HUES6 (cell line): Measurements from ENCODE around the gene LPAR1.

ENCODE experiments used
- H3K27ac ChIP-seq: 2 replicates; pipeline ENCODE4 v1.7.0; 2013; ENCODE audit warnings: low read depth, mild to moderate bottlenecking, low read length, inconsistent platforms
- H3K27me3 ChIP-seq: 2 replicates; pipeline ENCODE4 v1.6.1; 2013; ENCODE audit warnings: low read length; ENCODE audit not compliant: control insufficient read depth, insufficient read depth
- H3K36me3 ChIP-seq: 2 replicates; pipeline ENCODE4 v1.6.1; 2013; ENCODE audit warnings: low read length; ENCODE audit not compliant: control insufficient read depth, insufficient read depth
- H3K4me1 ChIP-seq: 2 replicates; pipeline ENCODE4 v1.6.1; 2013; ENCODE audit warnings: low read length; ENCODE audit not compliant: control insufficient read depth, insufficient read depth
- H3K4me3 ChIP-seq: 2 replicates; pipeline ENCODE4 v1.5.1; 2013; ENCODE audit warnings: low read depth, low read length
- H3K9ac ChIP-seq: one replicate; pipeline ENCODE4 v1.6.1; 2013; ENCODE audit warnings: mild to moderate bottlenecking, low read length
- H3K9me3 ChIP-seq: 2 replicates; pipeline ENCODE4 v1.6.1; 2013; ENCODE audit warnings: low read depth, low read length; ENCODE audit not compliant: control insufficient read depth, insufficient read depth

Gene LPAR1

DNA sequence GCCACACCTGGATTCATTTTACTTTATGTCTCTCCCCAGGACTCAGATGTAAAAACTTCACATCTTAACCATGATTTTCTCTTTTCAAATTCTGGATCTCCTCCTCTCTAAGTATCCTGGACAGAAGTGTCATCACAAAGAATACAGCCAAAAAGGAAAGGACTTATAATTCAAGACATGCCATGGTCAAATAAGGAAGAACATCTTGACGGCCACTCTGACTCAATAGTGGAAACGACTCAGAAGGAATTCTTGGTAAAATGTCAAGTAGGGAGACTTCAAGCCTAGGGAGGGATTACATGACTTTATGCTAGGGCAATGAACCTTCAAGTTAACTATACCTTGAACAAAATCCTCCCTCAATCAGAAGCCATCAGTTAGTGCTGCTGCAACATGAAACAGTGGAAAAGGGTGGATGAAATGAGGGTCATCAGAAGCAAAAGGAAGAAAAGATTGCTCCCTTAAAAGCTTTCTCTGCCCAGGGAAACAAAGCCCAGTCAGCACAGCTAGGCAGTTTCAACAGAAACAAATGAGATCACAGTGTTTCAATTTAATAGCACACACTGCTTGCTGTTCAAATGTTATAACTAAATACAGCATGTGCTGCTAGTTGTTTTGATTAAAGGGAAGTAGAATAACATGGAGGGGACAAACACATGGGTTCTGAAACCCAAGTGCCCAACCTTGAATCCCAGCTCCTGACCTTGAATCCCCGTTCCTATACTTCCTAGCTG, 101.4 kb downstream of the LPAR1 start:
- Histone ChIP-seq H3K27ac (no peak overlapping the region), H3K4me1 (peaks cover 3% of the 10 kb centered on the region; the same call in 1 of the 2 replicates), H3K36me3 (peaks cover 9% of the 10 kb centered on the region), H3K9me3 (no peaks in the 10 kb centered on the region), H3K27me3 (no peaks in the 10 kb centered on the region), H3K4me3 (no peak overlapping the region), H3K9ac (no peak overlapping the region)

DNA sequence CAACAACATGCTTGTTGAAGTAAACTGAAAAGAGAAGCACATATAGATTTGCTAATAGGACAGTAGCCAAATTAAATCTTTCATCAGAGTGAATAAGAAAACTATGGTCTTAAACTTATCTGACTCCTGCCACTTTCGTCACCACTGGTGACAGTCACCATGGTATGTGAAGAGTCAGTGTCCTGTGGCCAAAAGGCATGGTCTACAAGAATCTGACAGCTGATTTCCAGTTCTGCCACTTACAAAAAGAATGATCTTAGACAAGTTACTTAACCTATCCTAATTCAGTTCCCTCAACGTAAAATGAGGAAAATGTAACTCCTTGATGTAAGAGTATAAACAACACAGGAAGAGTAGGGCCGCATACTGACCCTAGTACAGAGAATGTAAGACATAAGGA, 102.0 kb downstream of the LPAR1 start:
- Histone ChIP-seq H3K9me3 (no peaks in the 10 kb centered on the region), H3K9ac (no peak overlapping the region), H3K4me3 (no peak overlapping the region), H3K4me1 (peaks cover 3% of the 10 kb centered on the region; the same call in 1 of the 2 replicates), H3K27ac (no peak overlapping the region), H3K36me3 (peaks cover 3% of the 10 kb centered on the region; the same call in 1 of the 2 replicates), H3K27me3 (no peaks in the 10 kb centered on the region)

DNA sequence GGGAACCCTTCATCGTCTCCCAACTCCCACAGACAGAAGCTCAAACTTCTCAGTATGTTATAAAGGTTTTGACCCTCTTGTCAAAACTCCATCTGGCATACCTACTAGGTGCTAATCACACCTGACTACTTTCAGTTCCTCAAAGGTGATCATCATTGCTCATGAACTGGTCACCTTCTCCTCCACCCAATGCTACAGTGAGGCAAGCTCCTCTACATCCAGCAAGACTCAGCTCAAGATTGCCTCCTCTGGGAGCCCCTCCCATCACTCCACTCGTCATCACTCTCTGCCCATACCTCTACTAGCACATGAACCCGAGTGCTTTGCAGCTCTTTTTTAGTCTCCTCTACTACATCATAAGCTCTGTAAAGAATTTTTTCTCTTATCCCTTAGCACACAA, 102.4 kb downstream of the LPAR1 start:
- H3K36me3 ChIP-seq: no peaks in the 10 kb centered on the region
- no peak overlapping the region for H3K4me3 ChIP-seq
- H3K27ac ChIP-seq: no peak overlapping the region
- H3K9me3 ChIP-seq: no peaks in the 10 kb centered on the region
- H3K27me3 ChIP-seq: no peaks in the 10 kb centered on the region
- H3K9ac ChIP-seq: no peak overlapping the region
- peaks cover 3% of the 10 kb centered on the region; the same call in 1 of the 2 replicates for H3K4me1 ChIP-seq

DNA sequence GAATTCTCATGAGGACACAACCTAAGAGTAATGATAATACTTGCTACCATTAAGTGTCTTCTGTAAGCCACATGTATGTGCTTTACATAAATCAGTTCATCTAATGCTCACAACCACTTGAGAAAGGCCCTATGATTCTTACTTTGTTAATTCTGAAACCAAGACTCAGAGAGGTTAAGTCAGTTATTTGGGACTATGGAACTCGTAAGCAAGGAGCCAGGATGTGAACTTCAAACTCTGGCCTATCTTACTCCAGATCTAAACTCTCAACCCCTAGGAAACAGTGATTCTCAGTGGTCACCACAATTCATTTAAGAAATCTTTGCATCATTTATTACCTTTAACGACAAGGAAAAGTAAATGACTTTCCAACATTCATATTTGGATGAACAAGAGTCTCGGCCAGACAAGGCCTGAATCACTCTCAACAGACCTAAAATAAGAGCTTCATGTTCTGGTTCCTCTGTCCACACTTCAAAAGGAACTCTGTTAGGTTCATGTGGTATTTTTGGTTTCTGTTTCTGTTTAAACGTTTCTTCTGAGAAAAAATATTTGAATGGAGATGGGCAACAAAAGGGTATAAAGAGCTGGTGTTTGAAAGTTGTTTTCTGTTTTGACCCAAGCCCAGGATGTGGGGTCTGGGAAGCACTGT, 104.8 kb downstream of the LPAR1 start:
- Histone ChIP-seq H3K4me3 (no peak overlapping the region), H3K27ac (no peak overlapping the region), H3K9me3 (no peaks in the 10 kb centered on the region), H3K36me3 (no peaks in the 10 kb centered on the region), H3K9ac (no peak overlapping the region), H3K27me3 (no peaks in the 10 kb centered on the region), H3K4me1 (peaks cover 3% of the 10 kb centered on the region; the same call in 1 of the 2 replicates)

DNA sequence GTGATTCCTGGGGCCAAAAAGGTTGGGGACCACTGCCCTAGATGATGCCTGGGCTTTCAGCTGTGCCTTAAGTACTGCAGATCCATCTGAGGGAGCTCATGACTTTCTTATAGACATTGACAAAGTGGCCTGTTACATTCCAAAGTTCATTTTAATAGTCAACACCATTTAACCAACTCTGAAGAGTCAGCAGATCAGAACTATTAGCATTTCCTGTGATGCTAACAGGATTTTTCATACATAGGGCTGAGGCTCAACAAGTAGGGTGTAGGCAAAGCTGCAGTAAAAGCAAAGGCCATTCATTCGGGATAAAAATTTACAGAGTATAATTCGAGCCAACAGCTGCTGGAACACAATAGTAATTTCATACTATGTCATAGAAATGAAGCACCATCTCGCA, 105.4 kb downstream of the LPAR1 start:
- no peaks in the 10 kb centered on the region for H3K36me3 ChIP-seq
- no peak overlapping the region for H3K4me3 ChIP-seq
- H3K4me1 ChIP-seq: peaks cover 3% of the 10 kb centered on the region; the same call in 1 of the 2 replicates
- no peak overlapping the region for H3K27ac ChIP-seq
- H3K9me3 ChIP-seq: no peaks in the 10 kb centered on the region
- no peaks in the 10 kb centered on the region for H3K27me3 ChIP-seq
- no peak overlapping the region for H3K9ac ChIP-seq

DNA sequence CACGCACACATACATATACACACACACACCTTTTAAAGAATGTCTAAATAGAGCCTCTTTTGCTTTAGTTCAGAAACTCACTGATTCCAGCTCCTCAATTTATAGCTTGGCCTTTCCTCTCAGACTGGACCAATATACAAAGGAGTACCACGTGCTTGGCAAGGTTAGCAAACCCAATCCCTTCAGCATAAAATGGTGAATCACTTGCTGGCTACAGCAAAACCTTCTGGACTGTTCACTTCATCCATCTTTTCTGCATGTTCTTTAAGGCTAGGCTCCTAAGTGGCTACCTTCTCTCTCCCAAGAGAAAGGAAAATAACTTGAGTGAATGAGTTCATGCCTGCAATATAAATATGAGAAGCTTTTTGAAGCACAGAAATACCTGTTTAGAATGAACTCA, 109.7 kb downstream of the LPAR1 start:
- no peaks in the 10 kb centered on the region for H3K27me3 ChIP-seq
- H3K4me3 ChIP-seq: no peak overlapping the region
- H3K9me3 ChIP-seq: no peaks in the 10 kb centered on the region
- H3K36me3 ChIP-seq: no peaks in the 10 kb centered on the region
- H3K27ac ChIP-seq: no peak overlapping the region
- peaks cover 3% of the 10 kb centered on the region; the same call in 1 of the 2 replicates for H3K4me1 ChIP-seq
- no peak overlapping the region for H3K9ac ChIP-seq

DNA sequence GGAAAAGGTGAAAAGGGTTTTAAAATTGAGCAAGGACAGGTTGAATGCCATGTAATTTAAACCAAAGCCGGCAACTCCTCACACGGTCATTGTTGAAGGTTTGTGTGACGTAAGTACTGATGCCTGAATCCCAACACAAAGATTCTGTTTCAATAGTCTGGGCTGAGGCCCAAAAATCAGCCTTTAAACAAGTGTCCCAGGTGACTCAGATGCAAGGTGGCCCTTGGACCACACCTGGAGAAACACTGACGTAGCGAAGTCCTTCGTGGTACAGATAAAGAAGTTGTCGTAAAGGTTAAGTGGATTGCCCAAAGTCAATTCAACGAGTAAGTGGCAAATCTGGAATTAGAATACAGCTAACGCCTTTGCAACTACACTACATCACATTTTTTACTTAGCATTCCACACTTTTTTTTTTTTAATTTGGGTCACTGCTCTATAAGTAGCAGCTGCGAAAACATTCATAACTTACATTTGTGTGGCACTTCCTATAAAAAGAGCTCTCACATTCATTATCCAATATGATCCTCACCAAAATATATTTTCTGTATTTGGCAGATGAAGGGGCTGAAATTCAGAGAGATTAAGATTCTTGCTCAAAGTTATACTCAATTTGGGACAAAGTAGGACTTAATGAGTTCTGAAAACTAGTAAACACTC, 111.3 kb downstream of the LPAR1 start:
- H3K27ac ChIP-seq: no peak overlapping the region
- H3K27me3 ChIP-seq: no peaks in the 10 kb centered on the region
- H3K4me3 ChIP-seq: no peak overlapping the region
- H3K4me1 ChIP-seq: no peaks in the 10 kb centered on the region
- H3K9me3 ChIP-seq: no peaks in the 10 kb centered on the region
- H3K9ac ChIP-seq: no peak overlapping the region
- H3K36me3 ChIP-seq: no peaks in the 10 kb centered on the region

DNA sequence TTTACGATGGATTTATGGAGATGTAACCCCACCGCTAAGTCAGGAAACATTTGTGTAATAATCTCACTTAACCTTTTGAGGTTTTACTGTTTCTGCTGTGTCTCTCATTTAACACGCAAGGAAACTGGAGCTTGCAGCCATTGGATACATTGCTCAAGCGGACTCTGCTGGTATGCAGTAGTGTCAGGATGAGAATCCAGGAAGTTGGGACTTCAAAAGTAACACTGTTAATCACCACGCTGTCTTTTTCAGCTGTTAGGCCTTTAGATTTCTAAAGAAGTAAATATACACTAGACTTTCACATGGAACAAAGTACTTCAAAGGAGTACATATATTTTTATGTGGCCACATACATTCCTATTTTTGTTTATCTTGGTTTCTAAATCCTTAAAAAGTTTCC, 114.7 kb downstream of the LPAR1 start:
- Histone ChIP-seq H3K36me3 (no peaks in the 10 kb centered on the region), H3K4me1 (no peaks in the 10 kb centered on the region)

DNA sequence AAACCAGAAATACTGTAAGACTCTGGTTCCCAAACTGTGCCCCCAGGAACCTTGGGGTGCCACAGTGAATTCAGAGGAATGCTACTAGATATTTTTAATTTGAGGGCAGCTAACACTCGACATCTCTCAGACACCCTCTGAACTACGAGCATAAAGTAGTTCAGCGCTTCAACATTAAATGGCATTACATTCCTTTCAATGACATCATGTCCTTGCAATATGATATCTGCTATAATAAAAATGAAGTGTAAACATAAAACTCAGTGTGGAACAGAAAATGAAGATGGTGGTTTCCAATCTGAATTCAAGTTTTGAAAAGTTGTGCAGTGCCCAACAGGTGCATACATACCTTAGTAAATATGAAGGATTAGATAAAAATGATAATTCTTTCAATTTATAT, 116.1 kb downstream of the LPAR1 start:
- H3K9ac ChIP-seq: no peak overlapping the region
- no peak overlapping the region for H3K4me3 ChIP-seq
- H3K27ac ChIP-seq: no peak overlapping the region
- H3K36me3 ChIP-seq: no peaks in the 10 kb centered on the region
- H3K4me1 ChIP-seq: no peaks in the 10 kb centered on the region
- no peaks in the 10 kb centered on the region for H3K27me3 ChIP-seq
- peaks cover 3% of the 10 kb centered on the region; the same call in 1 of the 2 replicates for H3K9me3 ChIP-seq

More for the DNA sequence above, 114.7 kb downstream of the LPAR1 start:
- Histone ChIP-seq H3K27me3 (no peaks in the 10 kb centered on the region), H3K9me3 (peaks cover 3% of the 10 kb centered on the region; the same call in 1 of the 2 replicates), H3K27ac (no peak overlapping the region), H3K4me3 (no peak overlapping the region), H3K9ac (no peak overlapping the region)

DNA sequence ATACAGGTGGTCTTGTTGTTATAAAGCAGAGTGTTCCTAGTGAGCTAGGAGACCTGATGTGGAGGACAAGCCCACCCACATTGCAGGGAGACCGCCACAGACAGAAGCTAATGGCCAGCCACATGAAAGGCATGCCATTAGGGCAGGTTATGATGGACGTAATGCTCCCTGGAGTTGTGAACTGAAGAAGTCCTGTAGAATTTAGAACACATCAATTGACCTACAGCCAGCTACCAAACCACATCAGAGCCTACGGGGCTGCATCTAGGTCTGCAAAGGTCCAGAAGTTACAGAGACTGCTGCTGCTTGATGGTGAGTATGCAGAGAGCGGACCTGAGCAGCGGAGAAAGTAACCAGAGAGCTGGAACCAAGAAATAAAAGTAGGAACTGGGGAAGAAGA, 116.6 kb downstream of the LPAR1 start:
- H3K4me1 ChIP-seq: no peaks in the 10 kb centered on the region
- H3K9ac ChIP-seq: no peak overlapping the region
- no peak overlapping the region for H3K4me3 ChIP-seq
- H3K9me3 ChIP-seq: peaks cover 3% of the 10 kb centered on the region; the same call in 1 of the 2 replicates
- H3K27ac ChIP-seq: no peak overlapping the region
- no peaks in the 10 kb centered on the region for H3K36me3 ChIP-seq
- H3K27me3 ChIP-seq: no peaks in the 10 kb centered on the region

DNA sequence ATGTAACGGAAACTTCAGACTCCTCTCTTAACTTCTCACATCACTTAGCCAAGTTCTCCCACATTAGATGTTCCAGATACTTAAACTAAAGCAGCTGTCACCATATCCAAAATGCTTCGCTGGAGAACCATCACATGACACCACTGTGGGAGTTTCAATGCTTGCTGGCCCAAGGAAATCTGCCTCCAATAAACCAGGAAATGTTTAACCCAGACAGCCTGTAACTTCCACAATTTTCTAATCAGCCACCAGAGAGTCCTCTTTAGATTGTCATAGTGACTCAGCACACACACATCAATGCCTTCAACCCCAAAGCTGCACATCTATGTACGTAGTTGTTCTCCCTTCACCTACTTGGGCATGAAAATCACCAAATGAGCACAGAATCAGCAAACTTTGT, 118.7 kb downstream of the LPAR1 start:
- Histone ChIP-seq H3K36me3 (no peaks in the 10 kb centered on the region), H3K9ac (no peak overlapping the region), H3K4me1 (no peaks in the 10 kb centered on the region), H3K27me3 (no peaks in the 10 kb centered on the region), H3K4me3 (no peak overlapping the region), H3K27ac (no peak overlapping the region), H3K9me3 (peaks cover 3% of the 10 kb centered on the region; the same call in 1 of the 2 replicates)
